ENCODE measurements around the gene SCARB1.

DNA sequence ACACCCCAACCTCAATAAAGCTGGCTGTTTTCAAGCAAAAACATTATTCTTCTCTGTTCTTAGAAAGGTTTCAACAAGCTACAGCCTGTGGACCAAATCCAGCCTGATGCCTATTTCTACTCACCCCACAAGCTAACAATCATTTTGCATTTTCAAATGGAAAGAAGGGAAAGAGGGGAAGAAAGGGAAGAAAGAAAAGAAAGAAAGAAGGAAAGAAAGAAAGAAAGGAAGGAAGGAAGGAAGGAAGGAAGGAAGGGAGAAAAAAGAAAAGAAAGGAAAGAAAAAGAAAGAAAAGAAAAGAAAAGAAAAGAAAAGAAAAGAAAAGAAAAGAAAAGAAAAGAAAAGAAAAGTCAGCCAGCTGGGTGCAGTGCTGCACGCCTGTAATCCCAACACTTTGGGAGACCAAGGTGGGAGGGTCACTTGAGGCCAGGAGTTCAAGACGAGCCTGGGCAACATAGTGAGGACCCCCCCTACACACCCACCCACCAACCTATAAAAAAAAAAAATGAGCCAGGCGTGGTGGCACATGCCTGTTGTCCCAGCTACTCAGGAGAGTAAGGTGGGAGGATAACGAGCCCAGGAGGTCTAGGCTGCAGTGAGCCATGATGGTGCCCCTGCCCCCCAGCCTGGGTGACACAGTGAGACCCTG lies 26.3 kb downstream of the SCARB1 start:
- TF ChIP-seq, protein P1, sequence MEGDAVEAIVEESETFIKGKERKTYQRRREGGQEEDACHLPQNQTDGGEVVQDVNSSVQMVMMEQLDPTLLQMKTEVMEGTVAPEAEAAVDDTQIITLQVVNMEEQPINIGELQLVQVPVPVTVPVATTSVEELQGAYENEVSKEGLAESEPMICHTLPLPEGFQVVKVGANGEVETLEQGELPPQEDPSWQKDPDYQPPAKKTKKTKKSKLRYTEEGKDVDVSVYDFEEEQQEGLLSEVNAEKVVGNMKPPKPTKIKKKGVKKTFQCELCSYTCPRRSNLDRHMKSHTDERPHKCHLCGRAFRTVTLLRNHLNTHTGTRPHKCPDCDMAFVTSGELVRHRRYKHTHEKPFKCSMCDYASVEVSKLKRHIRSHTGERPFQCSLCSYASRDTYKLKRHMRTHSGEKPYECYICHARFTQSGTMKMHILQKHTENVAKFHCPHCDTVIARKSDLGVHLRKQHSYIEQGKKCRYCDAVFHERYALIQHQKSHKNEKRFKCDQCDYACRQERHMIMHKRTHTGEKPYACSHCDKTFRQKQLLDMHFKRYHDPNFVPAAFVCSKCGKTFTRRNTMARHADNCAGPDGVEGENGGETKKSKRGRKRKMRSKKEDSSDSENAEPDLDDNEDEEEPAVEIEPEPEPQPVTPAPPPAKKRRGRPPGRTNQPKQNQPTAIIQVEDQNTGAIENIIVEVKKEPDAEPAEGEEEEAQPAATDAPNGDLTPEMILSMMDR (IDR thresholded peaks at IDR 0.05; ENCODE audit: low read length) = no peak
- TF ChIP-seq EZH2 (IDR thresholded peaks at IDR 0.05; ENCODE audit: borderline replicate concordance, low read length) = no peak
